ENCODE measurements around the gene CYP27B1.

Gene CYP27B1

DNA sequence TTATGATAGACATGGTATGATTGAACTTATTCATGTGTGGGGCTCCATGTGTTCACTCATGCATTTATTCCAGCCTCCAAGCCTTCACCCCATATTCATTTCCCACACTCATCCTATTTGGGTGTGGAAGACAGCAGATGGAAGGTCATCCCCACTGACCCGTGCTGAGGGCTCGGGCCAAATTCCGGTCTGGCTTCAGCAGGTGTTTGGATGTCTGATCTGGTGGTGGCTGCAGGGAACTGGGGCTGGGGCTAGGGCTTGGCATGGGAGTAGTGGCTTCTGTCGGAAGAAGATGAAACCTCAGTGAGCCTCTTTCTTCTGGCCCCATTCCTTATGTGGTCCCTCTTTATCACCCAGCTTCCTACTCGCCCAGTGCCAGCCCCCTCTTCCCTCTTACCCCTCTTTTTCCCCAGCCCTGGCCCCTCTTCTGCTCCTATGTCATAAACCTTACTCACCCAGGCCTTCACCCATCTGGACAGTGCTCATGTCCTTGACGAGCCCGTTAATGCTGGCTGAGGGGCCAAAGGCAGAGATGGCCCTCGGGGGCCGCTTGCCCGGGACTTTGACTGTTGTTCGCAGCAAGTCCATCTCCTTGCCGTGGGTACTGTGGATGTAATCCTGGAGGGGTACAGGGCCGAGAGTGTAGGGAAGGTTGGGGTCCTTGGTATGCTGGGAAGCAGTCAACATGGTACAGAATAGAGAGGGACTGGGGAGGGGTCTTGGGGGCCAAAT is 36.4 kb downstream of the CYP27B1 start:
- DNase-seq (ENCODE audit: low read depth, low spot score): no peak
- TF ChIP-seq, protein P1, sequence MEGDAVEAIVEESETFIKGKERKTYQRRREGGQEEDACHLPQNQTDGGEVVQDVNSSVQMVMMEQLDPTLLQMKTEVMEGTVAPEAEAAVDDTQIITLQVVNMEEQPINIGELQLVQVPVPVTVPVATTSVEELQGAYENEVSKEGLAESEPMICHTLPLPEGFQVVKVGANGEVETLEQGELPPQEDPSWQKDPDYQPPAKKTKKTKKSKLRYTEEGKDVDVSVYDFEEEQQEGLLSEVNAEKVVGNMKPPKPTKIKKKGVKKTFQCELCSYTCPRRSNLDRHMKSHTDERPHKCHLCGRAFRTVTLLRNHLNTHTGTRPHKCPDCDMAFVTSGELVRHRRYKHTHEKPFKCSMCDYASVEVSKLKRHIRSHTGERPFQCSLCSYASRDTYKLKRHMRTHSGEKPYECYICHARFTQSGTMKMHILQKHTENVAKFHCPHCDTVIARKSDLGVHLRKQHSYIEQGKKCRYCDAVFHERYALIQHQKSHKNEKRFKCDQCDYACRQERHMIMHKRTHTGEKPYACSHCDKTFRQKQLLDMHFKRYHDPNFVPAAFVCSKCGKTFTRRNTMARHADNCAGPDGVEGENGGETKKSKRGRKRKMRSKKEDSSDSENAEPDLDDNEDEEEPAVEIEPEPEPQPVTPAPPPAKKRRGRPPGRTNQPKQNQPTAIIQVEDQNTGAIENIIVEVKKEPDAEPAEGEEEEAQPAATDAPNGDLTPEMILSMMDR (IDR thresholded peaks at IDR 0.05; ENCODE audit: insufficient read depth, low read length, missing control alignments): no peak
- no peak overlapping the region for H3K4me3 ChIP-seq (ENCODE audit: low read depth, low read length)
- ChIA-PET POLR2A (no interaction called here), CTCF (no interaction called here)

DNA sequence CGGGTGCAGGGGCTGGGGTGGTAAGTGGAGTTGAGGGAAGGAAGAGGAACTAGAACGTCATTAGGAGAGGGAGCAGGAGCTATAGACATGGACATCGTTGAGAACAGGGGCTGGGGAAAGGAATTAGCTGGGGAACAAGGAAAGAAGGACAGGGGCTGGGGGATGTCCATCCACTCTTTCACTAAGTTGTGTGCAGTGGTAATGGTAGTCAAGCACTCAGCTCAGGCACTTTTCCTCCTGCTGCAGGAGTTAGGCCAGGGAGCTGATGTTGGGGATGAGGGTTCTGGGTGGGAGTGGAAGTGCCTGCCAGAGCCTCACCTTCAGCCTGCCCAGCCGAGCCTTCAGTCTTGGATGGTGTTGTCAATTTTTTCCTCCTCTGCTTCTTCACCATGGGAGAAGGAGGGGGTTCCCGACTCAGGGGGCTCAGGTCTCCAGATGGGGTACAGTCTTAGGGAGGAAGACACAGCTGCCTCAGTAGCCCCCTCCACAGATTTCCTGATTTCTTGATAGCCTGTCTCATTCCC is 37.5 kb downstream of the CYP27B1 start:
- CTCF ChIA-PET: interaction anchor here (1.3 kb wide), 1 partner anchor 15 kb away, joined by 3 read pairs; no protein-coding TSS in a partner anchor
- H3K4me3 ChIP-seq (ENCODE audit: low read depth, low read length): no peak overlapping the region
- TF ChIP-seq, protein P1 (IDR thresholded peaks at IDR 0.05; ENCODE audit: insufficient read depth, low read length, missing control alignments): no peak
- DNase-seq (ENCODE audit: low read depth, low spot score): no peak
- POLR2A ChIA-PET: no interaction called here

DNA sequence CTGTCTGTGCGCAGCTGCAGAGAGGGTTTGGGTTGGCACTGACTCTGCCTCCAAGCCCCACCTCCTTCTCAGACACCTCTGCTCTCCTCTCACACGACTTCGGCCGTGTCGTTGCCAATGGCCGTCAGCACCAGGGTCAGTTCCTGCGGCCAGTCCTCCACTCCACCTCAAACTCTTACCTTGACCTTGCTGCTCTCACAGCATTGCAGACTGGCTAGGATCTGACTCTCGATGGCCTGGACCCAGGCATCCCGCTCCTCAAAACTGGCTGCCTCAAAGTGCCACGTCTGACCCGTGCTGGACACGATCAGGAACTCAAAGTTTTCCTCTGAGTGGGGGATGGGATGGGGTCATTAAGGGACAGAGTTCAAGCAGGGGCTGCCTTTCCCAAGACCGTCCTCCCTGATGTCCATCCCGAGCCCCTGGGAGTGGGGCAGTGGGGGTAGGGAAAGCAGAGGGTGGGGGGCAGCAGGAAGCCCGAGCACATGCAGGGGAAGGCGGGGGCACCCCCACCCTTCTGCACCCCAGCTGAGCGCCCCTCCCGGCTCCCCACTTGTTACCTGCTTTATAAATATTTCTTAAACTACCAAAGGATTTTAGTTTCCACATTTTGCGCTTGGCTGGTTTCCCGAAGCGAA is 39.0 kb downstream of the CYP27B1 start:
- no peak for DNase-seq (ENCODE audit: low read depth, low spot score)
- POLR2A ChIA-PET: no interaction called here
- TF ChIP-seq, protein P1 (IDR thresholded peaks at IDR 0.05; ENCODE audit: insufficient read depth, low read length, missing control alignments): no peak
- CTCF ChIA-PET: interaction anchor here (3.2 to 5.3 kb wide), 3 partner anchors 8 to 35 kb away, joined by 22 to 82 read pairs (median 26); partner anchors contain the start of genes AGAP2, OS9 and TSPAN31
- H3K4me3 ChIP-seq (ENCODE audit: low read depth, low read length): no peak overlapping the region

DNA sequence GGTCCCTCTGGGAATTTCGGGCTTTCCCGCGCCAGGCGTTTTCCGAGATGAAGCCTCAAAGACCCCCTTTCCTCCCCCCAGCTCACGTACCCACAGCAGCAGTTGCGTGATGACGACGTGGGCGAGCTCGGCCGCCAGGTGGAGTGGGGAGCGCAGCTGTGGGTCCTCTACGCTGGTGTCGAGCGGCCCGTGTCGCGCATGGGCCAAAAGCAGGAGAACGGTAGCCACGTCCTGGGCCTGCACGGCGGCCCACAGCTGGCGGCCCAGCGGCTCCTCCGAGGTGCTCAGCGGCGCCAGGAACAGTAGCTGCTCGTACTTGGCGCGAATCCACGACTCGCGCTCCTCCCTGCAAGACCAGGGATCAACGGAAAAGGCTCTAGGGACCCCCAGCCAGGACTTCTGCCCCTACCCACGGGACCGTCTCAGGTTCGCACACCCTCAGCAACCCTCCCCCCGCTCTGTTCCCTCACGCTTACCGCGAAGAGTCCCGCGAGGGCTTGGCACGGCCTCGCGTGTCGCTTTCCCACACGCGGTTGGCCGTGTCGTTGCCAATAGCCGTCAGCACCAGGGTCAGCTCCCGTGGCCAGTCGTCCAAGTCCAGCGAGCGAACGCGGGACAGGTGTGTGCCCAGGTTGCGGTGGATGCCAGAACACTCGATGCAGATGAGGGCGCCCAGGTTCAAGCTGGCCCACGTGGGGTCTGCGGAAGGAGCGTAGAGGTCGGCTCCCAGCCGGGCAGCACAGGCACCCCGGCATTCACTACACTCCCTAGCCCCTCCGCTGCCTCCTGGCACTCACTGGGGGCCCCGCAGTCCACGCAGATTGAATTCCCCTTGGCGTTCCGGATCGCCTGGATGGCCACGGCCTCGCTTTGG is 39.8 kb downstream of the CYP27B1 start:
- TF ChIP-seq, protein P1 (IDR thresholded peaks at IDR 0.05; ENCODE audit: insufficient read depth, low read length, missing control alignments): peak; percentile 63
- H3K4me3 ChIP-seq (ENCODE audit: low read depth, low read length): peak overlapping the region; percentile 91

DNA sequence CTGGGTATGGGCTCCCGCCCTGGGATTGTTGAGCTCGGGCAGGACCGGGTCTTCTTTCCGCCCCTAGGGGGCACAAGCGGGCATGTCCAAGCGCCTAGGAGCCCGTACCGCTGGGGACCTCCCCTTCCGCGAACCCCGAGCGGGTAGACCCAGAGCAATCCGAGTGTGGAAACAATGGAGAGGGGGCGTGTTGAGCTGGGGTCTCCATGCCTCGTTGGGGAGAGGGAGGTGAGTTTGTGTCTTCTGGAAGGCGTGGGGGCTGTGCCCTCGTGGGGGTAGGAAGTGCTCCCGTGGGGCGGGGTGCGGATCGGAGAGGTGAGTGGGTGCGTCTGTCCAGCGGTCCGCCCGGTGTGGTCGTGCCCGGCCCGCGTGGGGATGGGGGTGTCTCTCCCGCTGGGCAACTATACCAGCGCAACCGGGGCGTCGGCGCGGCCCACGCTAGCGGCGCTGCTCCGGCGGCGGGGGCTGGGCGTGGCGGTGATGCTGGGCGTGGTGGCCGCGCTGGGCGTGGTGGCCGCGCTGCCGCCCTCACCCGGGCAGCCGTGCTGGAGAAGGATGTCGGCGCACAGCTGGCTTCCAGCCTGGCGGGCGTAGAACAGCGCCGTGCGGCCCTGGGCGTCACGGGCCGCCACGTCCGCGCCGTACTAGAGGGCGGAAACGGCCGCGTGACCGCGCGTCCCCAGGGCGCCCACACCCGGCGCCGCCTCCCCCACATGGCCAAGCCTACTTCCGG is 40.6 kb downstream of the CYP27B1 start:
- peak overlapping the region; percentile 91 for H3K4me3 ChIP-seq (ENCODE audit: low read depth, low read length)
- ChIA-PET CTCF (interaction anchor here (0.6 to 5.3 kb wide), 39 partner anchors 10 to 274 kb away, joined by 3 to 82 read pairs (median 4); partner anchors contain the start of genes AGAP2, CYP27B1, OS9 and TSFM), POLR2A (interaction anchor here (0.5 to 1.3 kb wide), 6 partner anchors 8 to 1041 kb away, joined by 3 to 7 read pairs (median 3); partner anchors contain the start of genes CDK4 and TSPAN31)
- DNase-seq (ENCODE audit: low read depth, low spot score): peak; percentile 29
- TF ChIP-seq, protein P1 (IDR thresholded peaks at IDR 0.05; ENCODE audit: insufficient read depth, low read length, missing control alignments): peak; percentile 94

More for the DNA sequence above, 39.8 kb downstream of the CYP27B1 start:
- no peak for DNase-seq (ENCODE audit: low read depth, low spot score)
- ChIA-PET CTCF (interaction anchor here (0.8 to 5.3 kb wide), 21 partner anchors 9 to 271 kb away, joined by 3 to 82 read pairs (median 5); partner anchors contain the start of genes AGAP2, CYP27B1, OS9 and TSFM), POLR2A (interaction anchor here (0.6 to 1.3 kb wide), 3 partner anchors 12 to 1042 kb away, joined by 3 to 7 read pairs (median 3); partner anchors contain the start of gene TSPAN31)

All from AG04449 (cell line).